Erythroblast (primary cell): ENCODE results near the gene AGBL4.

ENCODE experiments used
- GATA1 ChIP-seq: IDR thresholded peaks from 2 replicates; pipeline ENCODE4 v1.6.1; 2011; ENCODE audit warnings: low read depth, mild to moderate bottlenecking, control low read depth, low read length, moderate library complexity
- POLR2A ChIP-seq: IDR thresholded peaks from 2 replicates; pipeline ENCODE4 v1.6.1; 2011; ENCODE audit warnings: mild to moderate bottlenecking, low read length

- TF ChIP-seq POLR2A (no peak), GATA1 (no peak)
These were observed 1442.5 kb downstream of the AGBL4 start for GRCh38 chr1:48581270-48581669.
